ENCODE data around the gene EVX2.

GRCh38 chr2:176131848-176132158, 48.0 kb upstream of the EVX2 start:
- TF ChIP-seq CTCF (IDR thresholded peaks at IDR 0.05) (no peak), ZFX (IDR thresholded peaks at IDR 0.05; ENCODE audit: borderline replicate concordance) (no peak)

Measured in 22Rv1 (cell line).